ENCODE measurements around the gene ZNF277.

- TF ChIP-seq ZNF621 (tag by site-specific recombination; IDR thresholded peaks at IDR 0.05) (no peak), CTCF (tag by site-specific recombination; IDR thresholded peaks at IDR 0.05) (no peak), ZNF501 (tag by site-specific recombination; IDR thresholded peaks at IDR 0.05) (no peak), ZNF549 (tag by site-specific recombination; IDR thresholded peaks at IDR 0.05) (no peak), ZNF629 (tag by site-specific recombination; IDR thresholded peaks at IDR 0.05) (no peak), TCF7L2 (IDR thresholded peaks at IDR 0.05; ENCODE audit: borderline replicate concordance, low read depth, low read length) (no peak), PRDM4 (tag by site-specific recombination; IDR thresholded peaks at IDR 0.05) (no peak), KLF16 (tag by site-specific recombination; IDR thresholded peaks at IDR 0.05) (no peak), ZNF280D (tag by site-specific recombination; IDR thresholded peaks at IDR 0.05) (no peak)
These were observed 165.2 kb downstream of the ZNF277 start for GRCh38 chr7:112371701-112372100.
